CD4-positive, CD25-positive, alpha-beta regulatory T cell (primary cell): ENCODE data around the gene ELOA2. TPM values are rescaled to one million over a fixed set of nuclear protein-coding genes. Genes with fewer than 3 reads are reported as not detected.

Experiments
- ATAC-seq, 2 donors: fragments of 150-1000 bp; cut with Tn5 transposase; one replicate each; pipeline ENCODE4 v1.10.0; 2021; ENCODE audit warnings: low read depth in 2 of 2, moderate number of reproducible peaks in 2 of 2, moderate library complexity in 1 of 2
- DNase-seq, 3 donors: peaks; one replicate each; pipeline versions ENCODE4 v3.0.0 to v3.0.0-alpha.2; 2012 to 2022; ENCODE audit warnings: mixed read lengths in 1 of 3
- H3K27ac ChIP-seq: one replicate; pipeline ENCODE4 v1.7.0; 2013; ENCODE audit warnings: mild to moderate bottlenecking, low read length; ENCODE audit not compliant: insufficient read depth, poor library complexity, severe bottlenecking
- H3K27me3 ChIP-seq: one replicate; pipeline ENCODE4 v1.7.0; 2013; ENCODE audit warnings: low read length; ENCODE audit not compliant: control insufficient read depth, insufficient read depth
- H3K36me3 ChIP-seq: one replicate; pipeline ENCODE4 v1.7.0; 2013; ENCODE audit warnings: mild to moderate bottlenecking, low read length, moderate library complexity; ENCODE audit not compliant: control insufficient read depth, insufficient read depth
- H3K4me1 ChIP-seq: 2 replicates; pipeline ENCODE4 v1.7.0; 2013; ENCODE audit warnings: mild to moderate bottlenecking, low read length; ENCODE audit not compliant: insufficient read depth, control insufficient read depth, poor library complexity, severe bottlenecking
- H3K4me3 ChIP-seq: one replicate; pipeline ENCODE4 v1.7.0; 2013; ENCODE audit warnings: low read depth, mild to moderate bottlenecking, low read length, moderate library complexity
- H3K9me3 ChIP-seq, 2 experiments: 1 replicate in 1 of 2; 2 replicates in 1 of 2; pipeline ENCODE4 v1.7.0; 2013; ENCODE audit warnings: low read length in 2 of 2, mild to moderate bottlenecking in 1 of 2, moderate library complexity in 1 of 2; ENCODE audit not compliant: control insufficient read depth in 2 of 2
- H3K27ac Mint-ChIP-seq, 3 donors: one replicate each; pipeline ENCODE4 v1.8.0; 2020 to 2022; ENCODE audit warnings: mild to moderate bottlenecking in 3 of 3, mixed read lengths in 3 of 3, moderate library complexity in 2 of 3
- H3K27me3 Mint-ChIP-seq: one replicate; pipeline ENCODE4 v1.8.0; 2022; ENCODE audit warnings: mild to moderate bottlenecking, mixed read lengths
- H3K36me3 Mint-ChIP-seq: one replicate; pipeline ENCODE4 v1.8.0; 2020; ENCODE audit warnings: mixed read lengths
- H3K4me1 Mint-ChIP-seq, 4 donors: one replicate each; pipeline ENCODE4 v1.8.0; 2020 to 2022; ENCODE audit warnings: mixed read lengths in 4 of 4, mild to moderate bottlenecking in 1 of 4
- H3K4me3 Mint-ChIP-seq, 4 donors: one replicate each; pipeline ENCODE4 v1.8.0; 2020 to 2022; ENCODE audit warnings: mild to moderate bottlenecking in 4 of 4, mixed read lengths in 4 of 4, moderate library complexity in 3 of 4
- H3K9me3 Mint-ChIP-seq, 7 donors: one replicate each; pipeline ENCODE4 v1.8.0; 2020 to 2022; ENCODE audit warnings: mixed read lengths in 7 of 7, mild to moderate bottlenecking in 3 of 7, moderate library complexity in 2 of 7
- polyA plus RNA-seq, 4 donors: library from polyadenylated mRNA; unstranded; fragments of 300-500 nt; fragmentation: Illumina TruSeq; gene quantifications; one replicate each; pipeline ENCODE4 v1.2.3, GENCODE V29; 2021
- total RNA-seq: library from RNA; stranded (reverse); gene quantifications from one replicate; pipeline ENCODE4 v1.2.3, GENCODE V29; 2022

The ELOA2 gene, protein sequence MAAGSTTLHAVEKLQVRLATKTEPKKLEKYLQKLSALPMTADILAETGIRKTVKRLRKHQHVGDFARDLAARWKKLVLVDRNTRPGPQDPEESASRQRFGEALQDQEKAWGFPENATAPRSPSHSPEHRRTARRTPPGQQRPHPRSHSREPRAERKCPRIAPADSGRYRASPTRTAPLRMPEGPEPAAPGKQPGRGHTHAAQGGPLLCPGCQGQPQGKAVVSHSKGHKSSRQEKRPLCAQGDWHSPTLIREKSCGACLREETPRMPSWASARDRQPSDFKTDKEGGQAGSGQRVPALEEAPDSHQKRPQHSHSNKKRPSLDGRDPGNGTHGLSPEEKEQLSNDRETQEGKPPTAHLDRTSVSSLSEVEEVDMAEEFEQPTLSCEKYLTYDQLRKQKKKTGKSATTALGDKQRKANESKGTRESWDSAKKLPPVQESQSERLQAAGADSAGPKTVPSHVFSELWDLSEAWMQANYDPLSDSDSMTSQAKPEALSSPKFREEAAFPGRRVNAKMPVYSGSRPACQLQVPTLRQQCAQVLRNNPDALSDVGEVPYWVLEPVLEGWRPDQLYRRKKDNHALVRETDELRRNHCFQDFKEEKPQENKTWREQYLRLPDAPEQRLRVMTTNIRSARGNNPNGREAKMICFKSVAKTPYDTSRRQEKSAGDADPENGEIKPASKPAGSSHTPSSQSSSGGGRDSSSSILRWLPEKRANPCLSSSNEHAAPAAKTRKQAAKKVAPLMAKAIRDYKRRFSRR
- total RNA-seq, result not detected
- polyA plus RNA-seq, result not detected

DNA sequence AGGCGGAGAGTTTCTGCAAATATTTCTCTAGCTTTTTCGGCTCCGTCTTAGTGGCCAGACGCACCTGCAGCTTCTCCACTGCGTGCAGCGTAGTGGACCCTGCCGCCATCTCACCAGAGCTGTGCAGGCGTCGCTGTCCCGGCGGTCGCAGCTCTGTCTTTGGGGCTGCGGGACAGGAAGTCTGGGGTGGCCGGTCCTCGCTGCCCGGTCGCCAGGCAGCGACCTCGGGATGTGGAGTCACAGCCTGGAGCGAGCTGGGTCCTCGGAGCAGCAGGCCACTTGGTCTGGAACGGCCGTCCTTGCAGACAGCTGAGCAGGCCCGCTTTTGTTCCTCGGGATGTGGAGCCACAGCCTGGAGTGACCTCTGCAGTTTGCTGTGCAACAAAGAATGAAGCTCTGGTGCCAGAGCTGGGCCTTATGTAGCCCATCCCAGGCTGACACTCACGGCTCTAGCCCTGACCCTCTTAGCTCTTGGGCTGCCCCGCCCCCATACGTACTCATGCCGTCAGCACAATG lies at the start of gene ELOA2:
TSS of gene ELOA2 (minus strand) at position 466 of the 516 bp plus-strand sequence. CDS start at position 109, 357 bp downstream.
- H3K27me3 Mint-ChIP-seq, result peaks cover 6% of the 10 kb centered on the region

GRCh38 chr18:47081578-47081977 lies 46.2 kb upstream of the ELOA2 start:
- no peaks in the 10 kb centered on the region for H3K27me3 Mint-ChIP-seq
- Histone ChIP-seq H3K4me1 (no peaks in the 10 kb centered on the region), H3K27ac (no peak overlapping the region), H3K36me3 (no peaks in the 10 kb centered on the region), H3K4me3 (no peak overlapping the region), H3K27me3 (no peaks in the 10 kb centered on the region), H3K9me3 (no peaks in the 10 kb centered on the region)
- peak overlapping the region in 1 of 3 donors; percentile 11 for H3K27ac Mint-ChIP-seq
- ATAC-seq (no peak), DNase-seq (no peak)
- H3K4me1 Mint-ChIP-seq, result no peaks in the 10 kb centered on the region
- no peak overlapping the region for H3K4me3 Mint-ChIP-seq
- no peaks in the 10 kb centered on the region for H3K9me3 Mint-ChIP-seq
- peaks cover 10% of the 10 kb centered on the region for H3K36me3 Mint-ChIP-seq

More for the DNA sequence above, at the start of gene ELOA2:
- H3K27me3 ChIP-seq, result peaks cover 9% of the 10 kb centered on the region
- ATAC-seq (no peak), DNase-seq (no peak)
- H3K36me3 ChIP-seq, result no peaks in the 10 kb centered on the region
- H3K27ac Mint-ChIP-seq, result no peak within 1 kb of the TSS
- no peaks in the 10 kb centered on the region for H3K36me3 Mint-ChIP-seq
- no peaks in the 10 kb centered on the region for H3K9me3 ChIP-seq
- no peaks in the 10 kb centered on the region for H3K4me1 Mint-ChIP-seq
- no peak within 1 kb of the TSS for H3K4me3 Mint-ChIP-seq
- H3K4me3 ChIP-seq, result no peak within 1 kb of the TSS
- peaks cover 0 to 9% (median 0%) of the 10 kb centered on the region in 7 donors for H3K9me3 Mint-ChIP-seq
- H3K4me1 ChIP-seq, result no peaks in the 10 kb centered on the region
- no peak within 1 kb of the TSS for H3K27ac ChIP-seq

GRCh38 chr18:47080872-47081271 lies 45.5 kb upstream of the ELOA2 start:
- no peaks in the 10 kb centered on the region for H3K4me1 ChIP-seq
- Mint-ChIP-seq H3K36me3 (peaks cover 10% of the 10 kb centered on the region), H3K4me1 (no peaks in the 10 kb centered on the region), H3K27me3 (no peaks in the 10 kb centered on the region), H3K27ac (no peak overlapping the region), H3K9me3 (no peaks in the 10 kb centered on the region), H3K4me3 (no peak overlapping the region)
- no peak for DNase-seq
- H3K4me3 ChIP-seq, result no peak overlapping the region
- H3K27ac ChIP-seq, result no peak overlapping the region
- no peaks in the 10 kb centered on the region for H3K36me3 ChIP-seq
- no peaks in the 10 kb centered on the region for H3K9me3 ChIP-seq
- no peaks in the 10 kb centered on the region for H3K27me3 ChIP-seq
- no peak for ATAC-seq

- no peaks in the 10 kb centered on the region for H3K36me3 Mint-ChIP-seq
Measured at GRCh38 chr18:47077111-47077510, 41.7 kb upstream of the ELOA2 start.

GRCh38 chr18:47075098-47075883 lies 39.9 kb upstream of the ELOA2 start:
- ATAC-seq (no peak), DNase-seq (no peak)
- no peak overlapping the region for H3K4me3 Mint-ChIP-seq
- no peaks in the 10 kb centered on the region for H3K36me3 Mint-ChIP-seq
- Histone ChIP-seq H3K27me3 (no peaks in the 10 kb centered on the region), H3K4me3 (no peak overlapping the region), H3K4me1 (no peaks in the 10 kb centered on the region), H3K9me3 (no peaks in the 10 kb centered on the region), H3K27ac (no peak overlapping the region), H3K36me3 (no peaks in the 10 kb centered on the region)
- no peaks in the 10 kb centered on the region for H3K4me1 Mint-ChIP-seq
- H3K27me3 Mint-ChIP-seq, result no peaks in the 10 kb centered on the region
- H3K9me3 Mint-ChIP-seq, result no peaks in the 10 kb centered on the region
- H3K27ac Mint-ChIP-seq, result no peak overlapping the region

More at GRCh38 chr18:47077111-47077510, 41.7 kb upstream of the ELOA2 start:
- Mint-ChIP-seq H3K4me3 (no peak overlapping the region), H3K4me1 (no peaks in the 10 kb centered on the region), H3K9me3 (no peaks in the 10 kb centered on the region), H3K27me3 (no peaks in the 10 kb centered on the region), H3K27ac (no peak overlapping the region)
- H3K27me3 ChIP-seq, result no peaks in the 10 kb centered on the region
- H3K36me3 ChIP-seq, result no peaks in the 10 kb centered on the region
- DNase-seq, result no peak
- no peak overlapping the region for H3K27ac ChIP-seq
- no peak for ATAC-seq
- no peaks in the 10 kb centered on the region for H3K9me3 ChIP-seq
- no peak overlapping the region for H3K4me3 ChIP-seq
- no peaks in the 10 kb centered on the region for H3K4me1 ChIP-seq

DNA sequence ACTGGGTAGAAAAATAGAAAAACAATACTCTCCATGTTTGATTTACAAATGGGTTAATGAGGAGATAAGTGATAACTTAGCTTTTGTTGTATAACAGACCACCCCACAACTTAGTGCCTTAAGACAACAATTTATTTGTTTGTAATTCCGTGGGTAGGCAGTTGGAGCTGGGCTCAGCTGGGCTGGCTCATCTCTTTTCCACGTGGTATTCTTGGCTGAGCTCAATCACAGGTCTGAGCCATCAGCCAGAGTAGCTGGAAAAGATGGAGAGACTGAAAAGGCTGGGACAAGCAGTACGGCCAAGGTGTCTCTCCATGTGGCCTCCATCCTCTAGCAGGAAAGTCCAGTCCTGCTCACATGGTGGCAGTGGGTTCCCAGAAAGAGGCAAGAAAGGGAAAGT lies 32.2 kb upstream of the ELOA2 start:
- Histone ChIP-seq H3K9me3 (no peaks in the 10 kb centered on the region), H3K4me1 (no peaks in the 10 kb centered on the region), H3K36me3 (no peaks in the 10 kb centered on the region), H3K4me3 (no peak overlapping the region), H3K27ac (no peak overlapping the region), H3K27me3 (no peaks in the 10 kb centered on the region)
- no peak for DNase-seq
- no peaks in the 10 kb centered on the region for H3K4me1 Mint-ChIP-seq
- H3K27me3 Mint-ChIP-seq, result peaks cover 4% of the 10 kb centered on the region
- no peak overlapping the region for H3K27ac Mint-ChIP-seq
- ATAC-seq, result no peak
- no peaks in the 10 kb centered on the region for H3K9me3 Mint-ChIP-seq
- no peaks in the 10 kb centered on the region for H3K36me3 Mint-ChIP-seq
- H3K4me3 Mint-ChIP-seq, result no peak overlapping the region

- Histone ChIP-seq H3K4me1 (no peaks in the 10 kb centered on the region), H3K27me3 (no peaks in the 10 kb centered on the region), H3K4me3 (no peak overlapping the region), H3K36me3 (no peaks in the 10 kb centered on the region), H3K9me3 (no peaks in the 10 kb centered on the region), H3K27ac (no peak overlapping the region)
- no peaks in the 10 kb centered on the region for H3K36me3 Mint-ChIP-seq
- DNase-seq, result no peak
- no peaks in the 10 kb centered on the region for H3K4me1 Mint-ChIP-seq
- H3K4me3 Mint-ChIP-seq, result no peak overlapping the region
- no peak for ATAC-seq
- peaks cover 4% of the 10 kb centered on the region for H3K27me3 Mint-ChIP-seq
- H3K27ac Mint-ChIP-seq, result no peak overlapping the region
- no peaks in the 10 kb centered on the region for H3K9me3 Mint-ChIP-seq
Measured at GRCh38 chr18:47063096-47063495, 27.7 kb upstream of the ELOA2 start.
